ENCODE measurements around the gene TSPAN13. TPM values are rescaled to one million over a fixed set of nuclear protein-coding genes. Genes with fewer than 3 reads are reported as not detected.

Gene TSPAN13
- polyA plus RNA-seq, 1 donor from 2014 or later, result 315 TPM

GRCh38 chr7:16758036-16758435 lies 4.5 kb downstream of the TSPAN13 start:
- H4K20me1 ChIP-seq (ENCODE audit: insufficient read depth), result no peaks in the 10 kb centered on the region
- H3K36me3 ChIP-seq (ENCODE audit: insufficient read depth, low read length), result no peaks in the 10 kb centered on the region
- H3K4me2 ChIP-seq (ENCODE audit: low read length), result no peak overlapping the region
- no peak overlapping the region for H3K4me3 ChIP-seq (ENCODE audit: low read length)
- no peaks in the 10 kb centered on the region for H3K9me2 ChIP-seq (ENCODE audit: insufficient read depth, low read length)
- H3F3A ChIP-seq (ENCODE audit: insufficient read depth, low read length, poor library complexity, severe bottlenecking), result no peaks in the 10 kb centered on the region
- H3K79me2 ChIP-seq (replicated peaks; ENCODE audit: insufficient read depth, low read length), result peaks cover 77% of the 10 kb centered on the region
- no peaks in the 10 kb centered on the region for H3K9me3 ChIP-seq (ENCODE audit: low read length)
- H3K27me3 ChIP-seq (ENCODE audit: insufficient read depth, low read depth, low read length), result no peaks in the 10 kb centered on the region
- no peak overlapping the region for H3K9ac ChIP-seq (ENCODE audit: low read length)
- H3K27ac ChIP-seq (ENCODE audit: low read length), result no peak overlapping the region
- no peak overlapping the region for H2AFZ ChIP-seq (ENCODE audit: low read depth, low read length)
- TF ChIP-seq TAF1 (IDR thresholded peaks at IDR 0.05; ENCODE audit: low read depth), result no peak
- no peak for TF ChIP-seq EZH2 (IDR thresholded peaks at IDR 0.05; ENCODE audit: borderline replicate concordance, insufficient read depth, low read length, poor library complexity, severe bottlenecking)
- no peak for TF ChIP-seq RAD21 (conservative IDR thresholded peaks at IDR 0.05)
- TF ChIP-seq SMC3 (conservative IDR thresholded peaks at IDR 0.05; ENCODE audit: poor library complexity), result no peak
- no peak for TF ChIP-seq POLR2AphosphoS5 (IDR thresholded peaks at IDR 0.05)
- TF ChIP-seq MXI1 (conservative IDR thresholded peaks at IDR 0.05; ENCODE audit: poor library complexity, severe bottlenecking), result no peak
- TF ChIP-seq EP300 (conservative IDR thresholded peaks at IDR 0.05; ENCODE audit: poor library complexity, severe bottlenecking), result no peak
- TF ChIP-seq CTCF (IDR thresholded peaks at IDR 0.05; ENCODE audit: poor library complexity, severe bottlenecking), result no peak

DNA sequence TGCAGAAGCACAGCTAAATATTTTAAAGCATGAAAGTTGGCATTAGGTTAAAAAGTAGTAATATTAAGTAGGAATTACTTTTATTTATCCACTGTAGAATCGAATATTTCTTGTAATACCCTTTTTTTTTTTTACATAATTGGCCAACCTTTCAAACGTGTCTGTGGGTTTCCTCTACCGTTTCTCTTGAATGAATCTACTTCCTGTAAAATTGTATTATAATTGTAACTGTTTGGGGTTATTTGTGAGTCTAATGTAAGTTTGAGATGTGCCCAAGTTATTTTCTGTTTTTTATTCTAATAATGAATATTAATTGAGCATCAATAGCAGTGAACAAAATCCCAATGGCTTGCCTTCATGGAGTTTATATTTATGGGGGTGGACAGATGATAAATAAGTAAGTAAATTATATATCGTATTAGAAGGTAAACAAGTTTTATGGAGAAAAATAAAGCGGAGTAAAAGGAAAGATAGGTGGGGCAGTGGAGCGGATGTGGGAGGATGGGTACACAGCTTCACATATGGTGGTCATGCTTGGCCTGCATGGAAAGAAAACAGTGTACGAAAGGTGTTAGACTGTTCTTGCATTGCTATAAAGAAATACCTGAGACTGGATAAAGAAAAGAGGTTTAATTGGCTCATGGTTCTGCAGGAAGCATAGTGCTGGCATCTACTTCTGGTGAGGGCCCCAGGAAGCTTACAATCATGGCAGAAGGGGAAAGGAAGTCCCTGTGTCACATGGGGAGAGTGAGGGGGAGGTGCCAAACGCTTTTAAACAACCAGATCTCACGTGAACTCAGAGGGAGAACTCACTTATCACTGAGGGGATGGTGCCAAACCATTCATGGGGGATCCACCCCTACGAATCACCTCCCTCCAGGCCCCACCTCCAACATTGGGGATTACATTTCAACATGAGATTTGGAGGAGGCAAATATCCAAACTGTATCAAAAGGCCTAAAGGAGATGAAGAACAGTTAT lies 5.4 kb downstream of the TSPAN13 start:
- Histone ChIP-seq H3K79me2 (replicated peaks; ENCODE audit: insufficient read depth, low read length) (peaks cover 83% of the 10 kb centered on the region), H3F3A (ENCODE audit: insufficient read depth, low read length, poor library complexity, severe bottlenecking) (no peaks in the 10 kb centered on the region), H3K9ac (ENCODE audit: low read length) (no peak overlapping the region)

More for the DNA sequence above, 5.4 kb downstream of the TSPAN13 start:
- H3K4me2 ChIP-seq (ENCODE audit: low read length), result no peak overlapping the region
- TF ChIP-seq EP300 (conservative IDR thresholded peaks at IDR 0.05; ENCODE audit: poor library complexity, severe bottlenecking), result no peak
- no peak for TF ChIP-seq POLR2AphosphoS5 (IDR thresholded peaks at IDR 0.05)
- TF ChIP-seq, protein P1, sequence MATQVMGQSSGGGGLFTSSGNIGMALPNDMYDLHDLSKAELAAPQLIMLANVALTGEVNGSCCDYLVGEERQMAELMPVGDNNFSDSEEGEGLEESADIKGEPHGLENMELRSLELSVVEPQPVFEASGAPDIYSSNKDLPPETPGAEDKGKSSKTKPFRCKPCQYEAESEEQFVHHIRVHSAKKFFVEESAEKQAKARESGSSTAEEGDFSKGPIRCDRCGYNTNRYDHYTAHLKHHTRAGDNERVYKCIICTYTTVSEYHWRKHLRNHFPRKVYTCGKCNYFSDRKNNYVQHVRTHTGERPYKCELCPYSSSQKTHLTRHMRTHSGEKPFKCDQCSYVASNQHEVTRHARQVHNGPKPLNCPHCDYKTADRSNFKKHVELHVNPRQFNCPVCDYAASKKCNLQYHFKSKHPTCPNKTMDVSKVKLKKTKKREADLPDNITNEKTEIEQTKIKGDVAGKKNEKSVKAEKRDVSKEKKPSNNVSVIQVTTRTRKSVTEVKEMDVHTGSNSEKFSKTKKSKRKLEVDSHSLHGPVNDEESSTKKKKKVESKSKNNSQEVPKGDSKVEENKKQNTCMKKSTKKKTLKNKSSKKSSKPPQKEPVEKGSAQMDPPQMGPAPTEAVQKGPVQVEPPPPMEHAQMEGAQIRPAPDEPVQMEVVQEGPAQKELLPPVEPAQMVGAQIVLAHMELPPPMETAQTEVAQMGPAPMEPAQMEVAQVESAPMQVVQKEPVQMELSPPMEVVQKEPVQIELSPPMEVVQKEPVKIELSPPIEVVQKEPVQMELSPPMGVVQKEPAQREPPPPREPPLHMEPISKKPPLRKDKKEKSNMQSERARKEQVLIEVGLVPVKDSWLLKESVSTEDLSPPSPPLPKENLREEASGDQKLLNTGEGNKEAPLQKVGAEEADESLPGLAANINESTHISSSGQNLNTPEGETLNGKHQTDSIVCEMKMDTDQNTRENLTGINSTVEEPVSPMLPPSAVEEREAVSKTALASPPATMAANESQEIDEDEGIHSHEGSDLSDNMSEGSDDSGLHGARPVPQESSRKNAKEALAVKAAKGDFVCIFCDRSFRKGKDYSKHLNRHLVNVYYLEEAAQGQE (IDR thresholded peaks at IDR 0.05; ENCODE audit: borderline replicate concordance), result no peak
- TF ChIP-seq CTCF (IDR thresholded peaks at IDR 0.05; ENCODE audit: poor library complexity, severe bottlenecking), result no peak
- no peaks in the 10 kb centered on the region for H3K9me2 ChIP-seq (ENCODE audit: insufficient read depth, low read length)
- H3K36me3 ChIP-seq (ENCODE audit: insufficient read depth, low read length), result no peaks in the 10 kb centered on the region
- H3K4me3 ChIP-seq (ENCODE audit: low read length), result no peak overlapping the region
- no peak overlapping the region for H2AFZ ChIP-seq (ENCODE audit: low read depth, low read length)
- H3K27me3 ChIP-seq (ENCODE audit: insufficient read depth, low read depth, low read length), result no peaks in the 10 kb centered on the region
- H3K27ac ChIP-seq (ENCODE audit: low read length), result no peak overlapping the region
- no peaks in the 10 kb centered on the region for H3K9me3 ChIP-seq (ENCODE audit: low read length)
- H4K20me1 ChIP-seq (ENCODE audit: insufficient read depth), result no peaks in the 10 kb centered on the region

Measured in neural cell (in vitro differentiated cells).